ENCODE results near the gene ITGBL1.

Gene ITGBL1

GRCh38 chr13:101739382-101740178 lies 287.1 kb downstream of the ITGBL1 start:
- no peak for DNase-seq (ENCODE audit: low read depth in 2 of 2, low spot score in 1 of 2)

DNA sequence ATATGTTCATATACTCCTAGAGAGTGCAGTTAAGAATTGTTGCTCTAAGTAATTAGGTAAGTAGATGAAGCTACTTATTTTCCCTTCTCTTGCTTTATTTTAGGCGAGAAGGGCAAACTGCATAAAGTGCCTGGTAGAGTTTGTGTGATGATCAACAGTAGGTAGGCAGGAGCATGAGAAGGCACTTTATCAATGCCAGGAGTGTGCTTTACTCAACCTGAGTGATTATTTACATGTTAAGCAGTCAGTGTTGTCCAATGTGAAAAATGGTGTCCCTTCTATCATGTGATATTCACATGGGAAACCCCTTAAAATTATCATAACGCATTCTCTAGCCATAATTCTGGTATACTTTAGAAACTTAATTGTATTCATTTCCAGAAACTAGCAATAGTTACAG lies 294.0 kb downstream of the ITGBL1 start:
- DNase-seq (ENCODE audit: low read depth in 2 of 2, low spot score in 1 of 2), result no peak

- DNase-seq (ENCODE audit: low read depth in 2 of 2, low spot score in 1 of 2), result no peak
These were observed 294.6 kb downstream of the ITGBL1 start for GRCh38 chr13:101747039-101747438.

- DNase-seq (ENCODE audit: low read depth in 2 of 2, low spot score in 1 of 2), result no peak
These were observed 297.1 kb downstream of the ITGBL1 start for GRCh38 chr13:101749584-101749983.

DNA sequence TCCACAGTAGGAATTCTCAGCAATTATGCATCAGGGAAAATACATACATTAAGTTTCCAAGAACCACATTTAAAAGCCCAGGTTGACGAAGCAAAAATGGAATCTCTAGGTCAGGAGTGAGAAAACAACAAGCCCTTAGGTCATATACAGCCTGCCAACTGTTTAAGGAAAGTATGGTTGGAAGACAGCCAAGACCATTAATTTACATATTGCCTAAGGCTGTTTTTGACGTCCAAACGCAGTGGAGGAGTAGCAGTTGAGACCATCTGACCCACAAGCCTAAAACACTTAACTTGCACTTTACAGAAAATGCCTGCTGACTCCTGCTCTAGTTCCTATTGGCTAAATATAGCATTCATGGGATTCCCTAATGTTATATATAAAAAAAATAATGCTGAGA lies 299.0 kb downstream of the ITGBL1 start:
- no peak for DNase-seq (ENCODE audit: low read depth in 2 of 2, low spot score in 1 of 2)

DNA sequence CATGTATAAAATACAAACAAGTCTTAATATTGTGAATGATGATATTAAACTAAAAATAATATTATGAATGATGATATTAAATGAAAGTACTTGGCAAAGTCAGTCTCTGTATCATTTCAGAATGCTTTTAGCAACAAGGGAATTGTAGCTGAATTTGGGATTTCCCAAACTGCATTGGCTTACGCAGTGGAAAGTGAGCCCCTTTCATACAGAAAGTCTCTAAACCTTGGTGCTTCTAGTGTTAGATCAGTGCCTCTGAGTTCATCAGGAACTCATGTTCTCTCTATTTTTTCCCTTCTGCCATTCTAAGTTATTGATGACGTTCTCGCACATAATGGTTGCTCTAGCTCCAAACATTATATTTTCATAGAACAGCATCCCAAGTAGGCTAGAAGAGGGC lies 300.0 kb downstream of the ITGBL1 start:
- no peak for DNase-seq (ENCODE audit: low read depth in 2 of 2, low spot score in 1 of 2)

DNA sequence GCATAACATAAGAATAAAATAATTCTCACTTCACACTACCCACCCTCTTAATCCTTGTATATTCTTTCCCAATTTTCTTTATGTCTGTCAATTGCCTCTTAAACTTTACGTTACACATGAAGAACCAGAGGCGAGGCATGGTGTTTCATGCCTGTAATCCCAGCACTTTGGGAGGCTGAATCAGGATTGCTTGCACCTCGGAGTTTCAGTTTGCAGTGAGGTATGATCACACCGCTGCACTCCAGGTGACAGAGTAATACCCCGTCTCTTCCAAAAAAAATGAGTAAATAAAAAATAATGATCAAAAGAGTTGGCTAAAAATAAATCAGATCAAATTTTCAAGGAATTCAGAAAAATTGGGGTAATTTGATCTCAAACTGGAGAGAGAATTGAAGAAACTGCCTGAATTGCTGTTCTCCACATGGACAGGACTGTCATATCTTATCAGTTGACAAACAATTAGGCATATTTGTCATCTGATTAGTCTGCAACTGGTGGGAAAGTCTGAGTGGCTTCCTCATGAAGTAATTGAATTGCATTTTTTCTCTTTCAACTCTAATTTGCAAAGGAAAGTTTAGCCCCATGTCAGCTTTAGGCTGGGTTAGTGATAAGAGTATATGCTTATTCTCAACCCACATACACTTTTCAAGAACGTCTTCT lies 302.9 kb downstream of the ITGBL1 start:
- no peak for DNase-seq (ENCODE audit: low read depth in 2 of 2, low spot score in 1 of 2)

DNA sequence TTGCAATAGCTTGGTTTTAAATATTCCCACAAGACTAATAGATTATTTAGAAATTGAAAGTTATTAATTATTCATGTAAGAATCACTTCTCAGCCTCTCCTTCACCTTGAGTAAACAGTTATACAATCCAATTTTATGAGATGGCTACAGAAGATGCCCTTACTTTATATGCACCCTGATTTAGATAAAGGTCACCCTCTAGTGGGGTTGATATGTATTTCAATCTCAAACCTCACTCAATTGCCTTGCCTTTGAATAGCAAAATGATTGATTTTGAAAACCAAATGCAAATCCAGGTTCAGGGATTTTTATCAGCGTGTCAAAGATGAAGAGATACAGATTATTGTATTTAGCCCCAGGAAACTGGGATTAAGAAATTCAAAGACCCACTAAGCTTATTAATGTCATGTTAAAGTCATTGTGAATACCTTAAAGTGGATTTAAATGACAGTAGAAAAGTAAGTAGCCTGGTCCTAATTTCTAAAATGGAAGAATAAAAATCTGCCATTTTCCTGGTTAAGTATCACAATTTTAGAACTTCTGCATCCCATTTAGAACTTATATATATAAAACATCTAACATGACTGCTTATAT lies 305.1 kb downstream of the ITGBL1 start:
- no peak for DNase-seq (ENCODE audit: low read depth in 2 of 2, low spot score in 1 of 2)

- DNase-seq (ENCODE audit: low read depth in 2 of 2, low spot score in 1 of 2), result no peak
These were observed 310.7 kb downstream of the ITGBL1 start for GRCh38 chr13:101763191-101763590.

Measured in stimulated activated CD8-positive, alpha-beta memory T cell treated with anti-CD3 and anti-CD28 coated beads, Interleukin-4, amount 100 ng/mL, for 4 hours (primary cell).